SK-N-SH (cell line): Measurements from ENCODE around the gene SSBP2.

Source experiments
- CHD2 ChIP-seq: fragments of 150-350 bp; IDR thresholded peaks from 2 replicates; pipeline ENCODE4 v1.6.1; 2018; ENCODE audit warnings: low read length; ENCODE audit not compliant: partially characterized antibody
- ELF1 ChIP-seq: IDR thresholded peaks from 2 replicates; pipeline ENCODE4 v1.4.0; 2012
- GATA2 ChIP-seq: sonication (generic); formaldehyde crosslinking; IDR thresholded peaks from 2 replicates; pipeline ENCODE4 v1.5.0; 2020; ENCODE audit warnings: mild to moderate bottlenecking, missing genetic modification reagents
- POLR2AphosphoS5 ChIP-seq: IDR thresholded peaks from 2 replicates; pipeline ENCODE4 v1.6.1; 2012; ENCODE audit warnings: low read depth, low read length
- YY1 ChIP-seq: IDR thresholded peaks from 2 replicates; pipeline ENCODE4 v1.4.0; 2012; ENCODE audit warnings: low read depth, mild to moderate bottlenecking
- TF ChIP-seq, protein P1 (sequence below): IDR thresholded peaks from 2 replicates; pipeline ENCODE4 v1.4.0; 2012; ENCODE audit warnings: low read depth
- TF ChIP-seq, protein P2 (sequence below): IDR thresholded peaks from 2 replicates; pipeline ENCODE4 v1.6.1; 2012; ENCODE audit warnings: mild to moderate bottlenecking, low read depth, low read length, moderate library complexity
- TF ChIP-seq, protein P3 (sequence below): fragments of 200-600 bp; sonication (generic); IDR thresholded peaks from 2 replicates; pipeline ENCODE4 v1.6.1; 2017; ENCODE audit warnings: antibody characterized with exemption, mild to moderate bottlenecking, moderate library complexity
- TF ChIP-seq, protein P4 (sequence below): IDR thresholded peaks from 2 replicates; pipeline ENCODE4 v1.4.0; 2012; ENCODE audit warnings: low read depth, borderline replicate concordance

DNA sequence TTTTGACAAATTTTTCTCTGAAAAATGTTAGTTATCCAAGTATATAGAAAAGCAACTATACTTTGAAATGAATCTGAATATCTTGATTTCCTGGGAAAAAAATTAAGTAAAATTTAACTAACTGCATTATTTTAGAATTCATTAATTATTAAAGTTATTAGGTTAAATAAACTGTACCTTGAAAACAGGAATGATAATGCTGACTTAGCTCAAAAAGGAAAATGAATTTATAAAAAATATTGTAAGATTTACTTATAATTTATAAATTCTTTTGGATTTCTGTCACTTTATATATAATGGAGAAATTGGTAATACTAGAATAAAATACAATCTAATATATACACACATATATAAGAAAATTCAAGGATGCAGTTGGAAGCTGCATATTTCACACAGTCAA, 320.9 kb downstream of the SSBP2 start:
- TF ChIP-seq, protein P1, sequence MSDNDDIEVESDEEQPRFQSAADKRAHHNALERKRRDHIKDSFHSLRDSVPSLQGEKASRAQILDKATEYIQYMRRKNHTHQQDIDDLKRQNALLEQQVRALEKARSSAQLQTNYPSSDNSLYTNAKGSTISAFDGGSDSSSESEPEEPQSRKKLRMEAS: no peak
- TF ChIP-seq, protein P2, sequence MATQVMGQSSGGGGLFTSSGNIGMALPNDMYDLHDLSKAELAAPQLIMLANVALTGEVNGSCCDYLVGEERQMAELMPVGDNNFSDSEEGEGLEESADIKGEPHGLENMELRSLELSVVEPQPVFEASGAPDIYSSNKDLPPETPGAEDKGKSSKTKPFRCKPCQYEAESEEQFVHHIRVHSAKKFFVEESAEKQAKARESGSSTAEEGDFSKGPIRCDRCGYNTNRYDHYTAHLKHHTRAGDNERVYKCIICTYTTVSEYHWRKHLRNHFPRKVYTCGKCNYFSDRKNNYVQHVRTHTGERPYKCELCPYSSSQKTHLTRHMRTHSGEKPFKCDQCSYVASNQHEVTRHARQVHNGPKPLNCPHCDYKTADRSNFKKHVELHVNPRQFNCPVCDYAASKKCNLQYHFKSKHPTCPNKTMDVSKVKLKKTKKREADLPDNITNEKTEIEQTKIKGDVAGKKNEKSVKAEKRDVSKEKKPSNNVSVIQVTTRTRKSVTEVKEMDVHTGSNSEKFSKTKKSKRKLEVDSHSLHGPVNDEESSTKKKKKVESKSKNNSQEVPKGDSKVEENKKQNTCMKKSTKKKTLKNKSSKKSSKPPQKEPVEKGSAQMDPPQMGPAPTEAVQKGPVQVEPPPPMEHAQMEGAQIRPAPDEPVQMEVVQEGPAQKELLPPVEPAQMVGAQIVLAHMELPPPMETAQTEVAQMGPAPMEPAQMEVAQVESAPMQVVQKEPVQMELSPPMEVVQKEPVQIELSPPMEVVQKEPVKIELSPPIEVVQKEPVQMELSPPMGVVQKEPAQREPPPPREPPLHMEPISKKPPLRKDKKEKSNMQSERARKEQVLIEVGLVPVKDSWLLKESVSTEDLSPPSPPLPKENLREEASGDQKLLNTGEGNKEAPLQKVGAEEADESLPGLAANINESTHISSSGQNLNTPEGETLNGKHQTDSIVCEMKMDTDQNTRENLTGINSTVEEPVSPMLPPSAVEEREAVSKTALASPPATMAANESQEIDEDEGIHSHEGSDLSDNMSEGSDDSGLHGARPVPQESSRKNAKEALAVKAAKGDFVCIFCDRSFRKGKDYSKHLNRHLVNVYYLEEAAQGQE: no peak
- TF ChIP-seq GATA2 (CRISPR knock-in tag): no peak
- TF ChIP-seq, protein P3, sequence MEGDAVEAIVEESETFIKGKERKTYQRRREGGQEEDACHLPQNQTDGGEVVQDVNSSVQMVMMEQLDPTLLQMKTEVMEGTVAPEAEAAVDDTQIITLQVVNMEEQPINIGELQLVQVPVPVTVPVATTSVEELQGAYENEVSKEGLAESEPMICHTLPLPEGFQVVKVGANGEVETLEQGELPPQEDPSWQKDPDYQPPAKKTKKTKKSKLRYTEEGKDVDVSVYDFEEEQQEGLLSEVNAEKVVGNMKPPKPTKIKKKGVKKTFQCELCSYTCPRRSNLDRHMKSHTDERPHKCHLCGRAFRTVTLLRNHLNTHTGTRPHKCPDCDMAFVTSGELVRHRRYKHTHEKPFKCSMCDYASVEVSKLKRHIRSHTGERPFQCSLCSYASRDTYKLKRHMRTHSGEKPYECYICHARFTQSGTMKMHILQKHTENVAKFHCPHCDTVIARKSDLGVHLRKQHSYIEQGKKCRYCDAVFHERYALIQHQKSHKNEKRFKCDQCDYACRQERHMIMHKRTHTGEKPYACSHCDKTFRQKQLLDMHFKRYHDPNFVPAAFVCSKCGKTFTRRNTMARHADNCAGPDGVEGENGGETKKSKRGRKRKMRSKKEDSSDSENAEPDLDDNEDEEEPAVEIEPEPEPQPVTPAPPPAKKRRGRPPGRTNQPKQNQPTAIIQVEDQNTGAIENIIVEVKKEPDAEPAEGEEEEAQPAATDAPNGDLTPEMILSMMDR: no peak
- no peak for TF ChIP-seq POLR2AphosphoS5
- no peak for TF ChIP-seq CHD2
- no peak for TF ChIP-seq ELF1
- TF ChIP-seq, protein P4, sequence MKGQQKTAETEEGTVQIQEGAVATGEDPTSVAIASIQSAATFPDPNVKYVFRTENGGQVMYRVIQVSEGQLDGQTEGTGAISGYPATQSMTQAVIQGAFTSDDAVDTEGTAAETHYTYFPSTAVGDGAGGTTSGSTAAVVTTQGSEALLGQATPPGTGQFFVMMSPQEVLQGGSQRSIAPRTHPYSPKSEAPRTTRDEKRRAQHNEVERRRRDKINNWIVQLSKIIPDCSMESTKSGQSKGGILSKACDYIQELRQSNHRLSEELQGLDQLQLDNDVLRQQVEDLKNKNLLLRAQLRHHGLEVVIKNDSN: no peak
- TF ChIP-seq YY1: no peak
